ENCODE data around the gene BMERB1. TPM values are rescaled to one million over a fixed set of nuclear protein-coding genes. Genes with fewer than 3 reads are reported as not detected.

The BMERB1 gene
- total RNA-seq, 1 donor from 2014 or later, result 75.3 TPM

DNA sequence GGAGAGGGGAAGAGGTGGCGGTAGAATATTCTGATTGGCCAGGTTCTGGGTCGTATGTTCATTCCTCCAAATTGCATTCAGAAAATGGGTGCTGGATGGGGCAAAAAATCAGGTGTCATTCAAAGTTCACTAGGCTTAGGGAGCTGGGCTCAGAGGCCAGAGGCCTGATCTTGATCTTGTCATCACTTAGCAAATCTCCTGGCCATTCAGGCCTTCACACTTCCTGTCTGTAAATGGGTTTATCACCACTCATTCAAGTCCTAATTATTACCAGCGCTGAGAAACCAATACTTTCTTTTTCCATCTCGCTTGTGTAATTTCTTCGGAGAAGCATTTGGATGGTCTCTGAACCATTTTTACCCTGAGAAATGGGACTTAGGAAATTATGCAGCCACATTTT, 50.8 kb downstream of the BMERB1 start:
- Histone ChIP-seq H3K27me3 (ENCODE audit: low read depth) (no peaks in the 10 kb centered on the region), H3K27ac (replicated peaks) (no peak overlapping the region), H3K4me1 (peaks cover 23% of the 10 kb centered on the region), H3K4me3 (no peak overlapping the region), H3K9me3 (replicated peaks) (no peaks in the 10 kb centered on the region), H3K36me3 (no peaks in the 10 kb centered on the region)
- DNase-seq, result no peak
- intact Hi-C loops (cut with micrococcal nuclease), result no loop called here
- TF ChIP-seq, protein P1, sequence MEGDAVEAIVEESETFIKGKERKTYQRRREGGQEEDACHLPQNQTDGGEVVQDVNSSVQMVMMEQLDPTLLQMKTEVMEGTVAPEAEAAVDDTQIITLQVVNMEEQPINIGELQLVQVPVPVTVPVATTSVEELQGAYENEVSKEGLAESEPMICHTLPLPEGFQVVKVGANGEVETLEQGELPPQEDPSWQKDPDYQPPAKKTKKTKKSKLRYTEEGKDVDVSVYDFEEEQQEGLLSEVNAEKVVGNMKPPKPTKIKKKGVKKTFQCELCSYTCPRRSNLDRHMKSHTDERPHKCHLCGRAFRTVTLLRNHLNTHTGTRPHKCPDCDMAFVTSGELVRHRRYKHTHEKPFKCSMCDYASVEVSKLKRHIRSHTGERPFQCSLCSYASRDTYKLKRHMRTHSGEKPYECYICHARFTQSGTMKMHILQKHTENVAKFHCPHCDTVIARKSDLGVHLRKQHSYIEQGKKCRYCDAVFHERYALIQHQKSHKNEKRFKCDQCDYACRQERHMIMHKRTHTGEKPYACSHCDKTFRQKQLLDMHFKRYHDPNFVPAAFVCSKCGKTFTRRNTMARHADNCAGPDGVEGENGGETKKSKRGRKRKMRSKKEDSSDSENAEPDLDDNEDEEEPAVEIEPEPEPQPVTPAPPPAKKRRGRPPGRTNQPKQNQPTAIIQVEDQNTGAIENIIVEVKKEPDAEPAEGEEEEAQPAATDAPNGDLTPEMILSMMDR (IDR thresholded peaks at IDR 0.05; ENCODE audit: borderline replicate concordance), result no peak

- Histone ChIP-seq H3K4me1 (peaks cover 30% of the 10 kb centered on the region), H3K27ac (replicated peaks) (no peak overlapping the region), H3K36me3 (no peaks in the 10 kb centered on the region), H3K9me3 (replicated peaks) (no peaks in the 10 kb centered on the region), H3K4me3 (no peak overlapping the region), H3K27me3 (ENCODE audit: low read depth) (no peaks in the 10 kb centered on the region)
- intact Hi-C loops (cut with micrococcal nuclease), result no loop called here
- DNase-seq, result no peak
- TF ChIP-seq, protein P1 (IDR thresholded peaks at IDR 0.05; ENCODE audit: borderline replicate concordance), result no peak
Observed at GRCh38 chr16:15486661-15487060, 52.3 kb downstream of the BMERB1 start.

- no peaks in the 10 kb centered on the region for H3K27me3 ChIP-seq (ENCODE audit: low read depth)
- no peaks in the 10 kb centered on the region for H3K9me3 ChIP-seq (replicated peaks)
- intact Hi-C loops (cut with micrococcal nuclease), result no loop called here
- no peak overlapping the region for H3K4me3 ChIP-seq
- no peak overlapping the region for H3K27ac ChIP-seq (replicated peaks)
- H3K4me1 ChIP-seq, result peaks cover 24% of the 10 kb centered on the region
- H3K36me3 ChIP-seq, result no peaks in the 10 kb centered on the region
- no peak for DNase-seq
- TF ChIP-seq, protein P1 (IDR thresholded peaks at IDR 0.05; ENCODE audit: borderline replicate concordance), result no peak
Observed at GRCh38 chr16:15487336-15488284, 53.2 kb downstream of the BMERB1 start.

- peak overlapping the region; percentile 73 for H3K27ac ChIP-seq (replicated peaks)
- H3K9me3 ChIP-seq (replicated peaks), result no peaks in the 10 kb centered on the region
- no peak overlapping the region for H3K4me3 ChIP-seq
- H3K36me3 ChIP-seq, result no peaks in the 10 kb centered on the region
- H3K27me3 ChIP-seq (ENCODE audit: low read depth), result no peaks in the 10 kb centered on the region
- intact Hi-C loops (cut with micrococcal nuclease), result no loop called here
- peaks cover 38% of the 10 kb centered on the region for H3K4me1 ChIP-seq
- TF ChIP-seq, protein P1 (IDR thresholded peaks at IDR 0.05; ENCODE audit: borderline replicate concordance), result no peak
- DNase-seq, result no peak
Observed at GRCh38 chr16:15489016-15489415, 54.6 kb downstream of the BMERB1 start.

DNA sequence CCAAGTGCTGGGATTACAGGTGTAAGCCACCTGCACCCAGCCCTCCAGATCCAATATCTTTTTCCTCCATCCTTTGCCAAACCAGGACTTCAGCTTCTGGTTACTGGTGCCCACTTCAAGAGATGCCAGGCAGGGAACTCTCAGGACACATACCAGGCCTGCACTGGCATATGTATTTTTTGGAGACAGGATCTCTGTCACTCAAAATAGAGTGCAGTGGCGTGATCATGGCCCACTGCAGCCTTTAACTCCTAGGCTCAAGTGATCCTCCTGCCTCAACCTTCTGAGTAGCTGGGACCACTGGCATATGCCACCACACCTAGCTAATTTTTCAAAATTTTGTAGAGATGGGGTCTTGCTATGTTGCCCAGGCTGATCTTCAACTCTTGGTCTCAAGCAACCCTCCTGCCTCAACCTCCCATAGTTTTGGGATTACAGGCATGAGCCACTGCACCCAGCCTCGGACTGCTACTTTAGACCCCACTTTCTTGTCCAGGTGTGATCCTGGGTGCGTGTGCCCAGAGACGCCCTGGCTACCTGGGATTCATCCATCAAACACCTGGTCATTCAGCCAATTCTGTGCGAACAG, 55.8 kb downstream of the BMERB1 start:
- Histone ChIP-seq H3K27me3 (ENCODE audit: low read depth) (no peaks in the 10 kb centered on the region), H3K36me3 (no peaks in the 10 kb centered on the region), H3K27ac (replicated peaks) (peak overlapping the region; percentile 73), H3K4me3 (no peak overlapping the region), H3K9me3 (replicated peaks) (no peaks in the 10 kb centered on the region), H3K4me1 (peaks cover 47% of the 10 kb centered on the region)
- no peak for DNase-seq
- TF ChIP-seq, protein P1 (IDR thresholded peaks at IDR 0.05; ENCODE audit: borderline replicate concordance), result no peak
- intact Hi-C loops (cut with micrococcal nuclease), result no loop called here
